Naive B cell (primary cell): Measurements from ENCODE around the gene C4BPB. TPM values are rescaled to one million over a fixed set of nuclear protein-coding genes. Genes with fewer than 3 reads are reported as not detected.
A peak's percentile ranks its signal among the peaks of the same experiment; 100 is the strongest.
"Not testable (repeated sequence)": the region's sequence is repeated elsewhere in the genome, so short reads cannot be mapped to it uniquely, and the experiment has no call there.

Experiments
- ATAC-seq, 2 donors: fragments of 150-1000 bp; cut with Tn5 transposase; 2 replicates each; pipeline ENCODE4 v1.10.0; 2021; ENCODE audit warnings: low read depth in 2 of 2, mild to moderate bottlenecking in 2 of 2, moderate library complexity in 2 of 2
- DNase-seq: peaks from one replicate; pipeline ENCODE4 v3.0.0; 2022
- H3K27ac Mint-ChIP-seq, 6 donors: one replicate each; pipeline ENCODE4 v1.8.0; 2020 to 2022; ENCODE audit warnings: mild to moderate bottlenecking in 6 of 6, mixed read lengths in 6 of 6, moderate library complexity in 5 of 6, inconsistent platforms in 2 of 6
- H3K27me3 Mint-ChIP-seq, 3 donors: one replicate each; pipeline ENCODE4 v1.8.0; 2021 to 2022; ENCODE audit warnings: mixed read lengths in 3 of 3, mild to moderate bottlenecking in 1 of 3
- H3K36me3 Mint-ChIP-seq, 2 donors: one replicate each; pipeline ENCODE4 v1.8.0; 2020 to 2022; ENCODE audit warnings: mixed read lengths in 2 of 2, inconsistent platforms in 1 of 2, mild to moderate bottlenecking in 1 of 2
- H3K4me1 Mint-ChIP-seq, 3 donors: one replicate each; pipeline ENCODE4 v1.8.0; 2020 to 2022; ENCODE audit warnings: mixed read lengths in 3 of 3, inconsistent platforms in 1 of 3, mild to moderate bottlenecking in 1 of 3, moderate library complexity in 1 of 3
- H3K4me3 Mint-ChIP-seq, 8 donors: one replicate each; pipeline ENCODE4 v1.8.0; 2020 to 2022; ENCODE audit warnings: mild to moderate bottlenecking in 8 of 8, mixed read lengths in 8 of 8, moderate library complexity in 8 of 8, inconsistent platforms in 2 of 8
- H3K9me3 Mint-ChIP-seq, 7 donors: one replicate each; pipeline ENCODE4 v1.8.0; 2020 to 2022; ENCODE audit warnings: mixed read lengths in 7 of 7, mild to moderate bottlenecking in 5 of 7, inconsistent platforms in 2 of 7, moderate library complexity in 1 of 7
- polyA plus RNA-seq, 6 donors: library from polyadenylated mRNA; unstranded; fragments of 300-500 nt; fragmentation: Illumina TruSeq; gene quantifications; one replicate each; pipeline ENCODE4 v1.2.3, GENCODE V29; 2021; ENCODE audit warnings: low read depth in 6 of 6

C4BPB gene
- polyA plus RNA-seq: under 1 TPM in 1 of 6 donors, not detected in 5; 0.23 TPM

GRCh38 chr1:207088701-207089626, at the start of gene C4BPB:
C4BPB (plus strand) TSS chr1:207088860; CDS start chr1:207089532, 672 bp downstream.
- peak within 1 kb of the TSS; percentile 5 to 95 (median 78) for H3K27ac Mint-ChIP-seq
- no peaks in the 10 kb centered on the region for H3K36me3 Mint-ChIP-seq
- DNase-seq (peak; percentile 19), ATAC-seq (peak; percentile 78 to 84)
- peaks cover 0 to 5% (median 0%) of the 10 kb centered on the region in 3 donors for H3K27me3 Mint-ChIP-seq
- H3K4me3 Mint-ChIP-seq: peak within 1 kb of the TSS; percentile 60 to 89 (median 82)
- H3K9me3 Mint-ChIP-seq: no peaks in the 10 kb centered on the region
- peaks cover 6 to 29% (median 29%) of the 10 kb centered on the region in 3 donors for H3K4me1 Mint-ChIP-seq

- H3K9me3 Mint-ChIP-seq: no peaks in the 10 kb centered on the region
- H3K36me3 Mint-ChIP-seq: no peaks in the 10 kb centered on the region
- ATAC-seq (no peak), DNase-seq (no peak)
- H3K27ac Mint-ChIP-seq: no peak overlapping the region
- peaks cover 0 to 3% (median 0%) of the 10 kb centered on the region in 3 donors for H3K4me1 Mint-ChIP-seq
- H3K27me3 Mint-ChIP-seq: peaks cover 0 to 10% (median 8%) of the 10 kb centered on the region in 3 donors
- no peak overlapping the region for H3K4me3 Mint-ChIP-seq
These were observed 49.1 kb upstream of the C4BPB start for GRCh38 chr1:207039380-207040180.

GRCh38 chr1:207040181-207040533, 48.5 kb upstream of the C4BPB start:
- H3K9me3 Mint-ChIP-seq: no peaks in the 10 kb centered on the region
- H3K4me1 Mint-ChIP-seq: peaks cover 0 to 3% (median 0%) of the 10 kb centered on the region in 3 donors
- no peak overlapping the region for H3K4me3 Mint-ChIP-seq
- no peaks in the 10 kb centered on the region for H3K36me3 Mint-ChIP-seq
- DNase-seq (no peak), ATAC-seq (no peak)
- H3K27me3 Mint-ChIP-seq: peaks cover 0 to 5% (median 2%) of the 10 kb centered on the region in 3 donors
- peak overlapping the region in 1 of 6 donors; percentile 84 for H3K27ac Mint-ChIP-seq

- not testable (repeated sequence) for H3K27ac Mint-ChIP-seq, H3K4me3 Mint-ChIP-seq
These were observed 47.3 kb upstream of the C4BPB start for GRCh38 chr1:207041397-207041796.

GRCh38 chr1:207045453-207045852, 43.2 kb upstream of the C4BPB start:
- Mint-ChIP-seq H3K4me1 (peaks cover 12 to 21% (median 17%) of the 10 kb centered on the region in 3 donors), H3K9me3 (no peaks in the 10 kb centered on the region), H3K36me3 (peaks cover 0 to 4% of the 10 kb centered on the region in 2 donors), H3K4me3 (no peak overlapping the region), H3K27ac (peak overlapping the region in 1 of 6 donors; percentile 33), H3K27me3 (no peaks in the 10 kb centered on the region)
- DNase-seq (no peak), ATAC-seq (no peak)

More at GRCh38 chr1:207041397-207041796, 47.3 kb upstream of the C4BPB start:
- not testable (repeated sequence) for DNase-seq, ATAC-seq, H3K9me3 Mint-ChIP-seq, H3K27me3 Mint-ChIP-seq, H3K36me3 Mint-ChIP-seq, H3K4me1 Mint-ChIP-seq

GRCh38 chr1:207047505-207047904, 41.2 kb upstream of the C4BPB start:
- peaks cover 16 to 37% (median 34%) of the 10 kb centered on the region in 3 donors for H3K4me1 Mint-ChIP-seq
- H3K27me3 Mint-ChIP-seq: no peaks in the 10 kb centered on the region
- DNase-seq (no peak), ATAC-seq (no peak)
- no peak overlapping the region for H3K27ac Mint-ChIP-seq
- H3K4me3 Mint-ChIP-seq: peak overlapping the region in 1 of 8 donors; percentile 18
- H3K36me3 Mint-ChIP-seq: peaks cover 0 to 4% of the 10 kb centered on the region in 2 donors
- H3K9me3 Mint-ChIP-seq: peaks cover 0 to 3% (median 0%) of the 10 kb centered on the region in 7 donors

GRCh38 chr1:207048041-207048440, 40.6 kb upstream of the C4BPB start:
- Mint-ChIP-seq H3K4me3 (no peak overlapping the region), H3K9me3 (peaks cover 0 to 3% (median 0%) of the 10 kb centered on the region in 7 donors), H3K27ac (no peak overlapping the region), H3K4me1 (peaks cover 18 to 43% (median 38%) of the 10 kb centered on the region in 3 donors), H3K36me3 (peaks cover 0 to 4% of the 10 kb centered on the region in 2 donors), H3K27me3 (no peaks in the 10 kb centered on the region)
- no peak for DNase-seq
- ATAC-seq: no peak

GRCh38 chr1:207049054-207049453, 39.6 kb upstream of the C4BPB start:
- H3K9me3 Mint-ChIP-seq: peaks cover 0 to 3% (median 0%) of the 10 kb centered on the region in 7 donors
- peaks cover 0 to 4% of the 10 kb centered on the region in 2 donors for H3K36me3 Mint-ChIP-seq
- H3K27ac Mint-ChIP-seq: peak overlapping the region in 1 of 6 donors; percentile 15
- ATAC-seq (no peak), DNase-seq (no peak)
- H3K27me3 Mint-ChIP-seq: no peaks in the 10 kb centered on the region
- H3K4me3 Mint-ChIP-seq: peak overlapping the region in 2 of 8 donors; percentile 98 to 100
- H3K4me1 Mint-ChIP-seq: peaks cover 26 to 53% (median 45%) of the 10 kb centered on the region in 3 donors

- no peak for DNase-seq
- no peak for ATAC-seq
- Mint-ChIP-seq H3K9me3 (peaks cover 0 to 3% (median 0%) of the 10 kb centered on the region in 7 donors), H3K4me3 (peak overlapping the region in 6 of 8 donors; percentile 42 to 100 (median 97)), H3K27me3 (no peaks in the 10 kb centered on the region), H3K4me1 (peaks cover 31 to 58% (median 49%) of the 10 kb centered on the region in 3 donors), H3K27ac (peak overlapping the region in 1 of 6 donors; percentile 91), H3K36me3 (peaks cover 0 to 4% of the 10 kb centered on the region in 2 donors)
These were observed 39.1 kb upstream of the C4BPB start for GRCh38 chr1:207049514-207049913.

GRCh38 chr1:207049974-207050391, 38.7 kb upstream of the C4BPB start:
- Mint-ChIP-seq H3K36me3 (peaks cover 0 to 4% of the 10 kb centered on the region in 2 donors), H3K4me3 (peak overlapping the region; percentile 93 to 100 (median 97)), H3K4me1 (peaks cover 35 to 62% (median 54%) of the 10 kb centered on the region in 3 donors), H3K27ac (peak overlapping the region; percentile 58 to 97 (median 92)), H3K27me3 (no peaks in the 10 kb centered on the region), H3K9me3 (peaks cover 0 to 3% (median 0%) of the 10 kb centered on the region in 7 donors)
- DNase-seq: peak; percentile 46
- peak; percentile 9 to 15 for ATAC-seq

GRCh38 chr1:207050480-207051190, 38.0 kb upstream of the C4BPB start:
- Mint-ChIP-seq H3K9me3 (peaks cover 0 to 3% (median 0%) of the 10 kb centered on the region in 7 donors), H3K27me3 (no peaks in the 10 kb centered on the region), H3K4me3 (peak overlapping the region; percentile 93 to 100 (median 97)), H3K36me3 (peaks cover 0 to 4% of the 10 kb centered on the region in 2 donors), H3K4me1 (peaks cover 38 to 69% (median 54%) of the 10 kb centered on the region in 3 donors), H3K27ac (peak overlapping the region; percentile 47 to 97 (median 92))
- ATAC-seq: peak; percentile 22 to 35
- peak; percentile 79 for DNase-seq

- peaks cover 0 to 3% (median 0%) of the 10 kb centered on the region in 7 donors for H3K9me3 Mint-ChIP-seq
- H3K36me3 Mint-ChIP-seq: peaks cover 0 to 10% of the 10 kb centered on the region in 2 donors
- peak within 1 kb of the TSS; percentile 93 to 100 (median 98) for H3K4me3 Mint-ChIP-seq
- no peaks in the 10 kb centered on the region for H3K27me3 Mint-ChIP-seq
- H3K4me1 Mint-ChIP-seq: peaks cover 38 to 72% (median 51%) of the 10 kb centered on the region in 3 donors
- no peak for DNase-seq
- H3K27ac Mint-ChIP-seq: peak within 1 kb of the TSS; percentile 58 to 100 (median 96)
- no peak for ATAC-seq
These were observed 37.3 kb upstream of the C4BPB start, which contains the start of gene YOD1 for GRCh38 chr1:207051191-207051943. YOD1 (minus strand) TSS chr1:207051208; CDS start chr1:207051030, 178 bp downstream.
